ENCODE data around the gene SALL2. TPM values are rescaled to one million over a fixed set of nuclear protein-coding genes. Genes with fewer than 3 reads are reported as not detected.

SALL2 gene
- total and polyA plus RNA-seq, 10 of the 15 experiments (the other 5 are each of a cell fraction or from before 2014, with no cell fraction given), result 1.6 to 6.2 (median 2.1) TPM

- TF ChIP-seq RELB (IDR thresholded peaks at IDR 0.05; ENCODE audit: low read depth) (no peak), FOXM1 (IDR thresholded peaks at IDR 0.05; ENCODE audit: low read depth, low read length) (no peak), CBFB (IDR thresholded peaks at IDR 0.05; ENCODE audit: low read depth) (no peak), BCL3 (IDR thresholded peaks at IDR 0.05; ENCODE audit: borderline replicate concordance, insufficient read depth, low read depth, low read length, poor library complexity, severe bottlenecking) (no peak), CUX1 (IDR thresholded peaks at IDR 0.05; ENCODE audit: insufficient replicate concordance, low read depth, low read length) (no peak), HSF1 (IDR thresholded peaks at IDR 0.05; ENCODE audit: low read depth, low read length) (no peak), MYB (IDR thresholded peaks at IDR 0.05; ENCODE audit: borderline replicate concordance, low read depth, low read length) (no peak), CREB1 (IDR thresholded peaks at IDR 0.05; ENCODE audit: low read depth) (no peak), MYC (IDR thresholded peaks at IDR 0.05; ENCODE audit: insufficient read depth, insufficient read length, insufficient replicate concordance, low read length, severe bottlenecking) (no peak), TAF1 (IDR thresholded peaks at IDR 0.05; ENCODE audit: borderline replicate concordance, low read depth, low read length) (no peak), POLR2A (IDR thresholded peaks at IDR 0.05; ENCODE audit: low read depth, low read length) (no peak), CHD2 (IDR thresholded peaks at IDR 0.05; ENCODE audit: borderline replicate concordance, low read depth, low read length) (no peak), MEF2A (IDR thresholded peaks at IDR 0.05; ENCODE audit: insufficient read depth, low read depth, low read length) (no peak)
Measured at GRCh38 chr14:21539189-21539940, 13.2 kb upstream of the SALL2 start (continued).

Measured in GM12878 (cell line).